GM18502 (cell line): ENCODE data around the gene NTN5.
"Not testable (repeated sequence)": the region's sequence is repeated elsewhere in the genome, so short reads cannot be mapped to it uniquely, and the experiment has no call there.

ENCODE experiments used
- ATAC-seq: cut with Tn5 transposase; IDR thresholded peaks from one replicate; pipeline ENCODE4 v1.9.1; 2021; ENCODE audit warnings: mild to moderate bottlenecking; ENCODE audit not compliant: unreplicated experiment, poor library complexity

The NTN5 gene

GRCh38 chr19:48702701-48703100 is 29.9 kb upstream of the NTN5 start:
- ATAC-seq, result no peak

- ATAC-seq, result no peak
Observed at GRCh38 chr19:48698046-48698445, 25.2 kb upstream of the NTN5 start.

- ATAC-seq, result no peak
Observed at GRCh38 chr19:48696353-48697010, 23.7 kb upstream of the NTN5 start.

- ATAC-seq, result no peak
Observed at GRCh38 chr19:48695743-48696352, 23.0 kb upstream of the NTN5 start, which contains the start of gene FUT2. TSS of gene FUT2 (plus strand) at chr19:48695971. CDS start at chr19:48702957, 6,986 bp downstream.

- ATAC-seq, result not testable (repeated sequence)
Observed at GRCh38 chr19:48693629-48694028, 20.8 kb upstream of the NTN5 start.

- ATAC-seq, result no peak
Observed at GRCh38 chr19:48689449-48689848, 16.6 kb upstream of the NTN5 start.

GRCh38 chr19:48687776-48688175 is 15.0 kb upstream of the NTN5 start:
- ATAC-seq, result no peak

- not testable (repeated sequence) for ATAC-seq
Observed at GRCh38 chr19:48686637-48687036, 13.8 kb upstream of the NTN5 start.

GRCh38 chr19:48686088-48686487 is 13.3 kb upstream of the NTN5 start:
- no peak for ATAC-seq

GRCh38 chr19:48685583-48685982 is 12.8 kb upstream of the NTN5 start:
- no peak for ATAC-seq

GRCh38 chr19:48683349-48683748 is 10.5 kb upstream of the NTN5 start:
- ATAC-seq, result no peak

- ATAC-seq, result no peak
Observed at GRCh38 chr19:48681127-48681470, 8.3 kb upstream of the NTN5 start.

GRCh38 chr19:48680436-48681126 is 7.8 kb upstream of the NTN5 start:
- ATAC-seq, result no peak

- not testable (repeated sequence) for ATAC-seq
Observed at GRCh38 chr19:48680006-48680405, 7.2 kb upstream of the NTN5 start.

GRCh38 chr19:48678201-48678600 is 5.4 kb upstream of the NTN5 start:
- no peak for ATAC-seq

- ATAC-seq, result no peak
Observed at GRCh38 chr19:48676887-48677286, 4.1 kb upstream of the NTN5 start.

- no peak for ATAC-seq
Observed at GRCh38 chr19:48676487-48676886, 3.7 kb upstream of the NTN5 start.

- no peak for ATAC-seq
Observed at GRCh38 chr19:48674921-48675824, 2.4 kb upstream of the NTN5 start.

- no peak for ATAC-seq
Observed at GRCh38 chr19:48674216-48674809, 1.5 kb upstream of the NTN5 start.

GRCh38 chr19:48673436-48674100 is 751 bp upstream of the NTN5 start:
- no peak for ATAC-seq
